ENCODE measurements around the gene SVBP.

SVBP gene

GRCh38 chr1:42797979-42798378 is 19.2 kb downstream of the SVBP start:
- DNase-seq = no peak

GRCh38 chr1:42797414-42797813 is 19.8 kb downstream of the SVBP start:
- no peak for DNase-seq

- DNase-seq = no peak
Observed at GRCh38 chr1:42793824-42794223, 23.4 kb downstream of the SVBP start.

- DNase-seq = no peak
Observed at GRCh38 chr1:42788021-42788420, 29.2 kb downstream of the SVBP start.

- DNase-seq = no peak
Observed at GRCh38 chr1:42786097-42786496, 31.1 kb downstream of the SVBP start.

- no peak for DNase-seq
Observed at GRCh38 chr1:42784946-42785693, 32.1 kb downstream of the SVBP start, which contains the start of gene TMEM269. Gene TMEM269, plus strand, starts transcription at chr1:42784991. Its CDS starts 4,903 bp downstream, at chr1:42789894.

GRCh38 chr1:42784547-42784945 is 32.7 kb downstream of the SVBP start:
- DNase-seq = no peak

- no peak for DNase-seq
Observed at GRCh38 chr1:42783092-42783491, 34.1 kb downstream of the SVBP start.

- no peak for DNase-seq
Observed at GRCh38 chr1:42780176-42780575, 37.0 kb downstream of the SVBP start.

GRCh38 chr1:42779725-42780124 is 37.5 kb downstream of the SVBP start:
- no peak for DNase-seq

- peak; percentile 69 for DNase-seq
Observed at GRCh38 chr1:42777852-42778251, 39.3 kb downstream of the SVBP start.

GRCh38 chr1:42776502-42776901 is 40.7 kb downstream of the SVBP start:
- no peak for DNase-seq

GRCh38 chr1:42774928-42775526 is 42.2 kb downstream of the SVBP start:
- DNase-seq = no peak

- DNase-seq = no peak
Observed at GRCh38 chr1:42773420-42773819, 43.8 kb downstream of the SVBP start.

GRCh38 chr1:42769811-42770210 is 47.4 kb downstream of the SVBP start:
- DNase-seq = no peak

- peak; percentile 34 for DNase-seq
Observed at GRCh38 chr1:42768172-42768571, 49.0 kb downstream of the SVBP start.

- DNase-seq = peak; percentile 43
Observed at GRCh38 chr1:42767510-42768000, 49.6 kb downstream of the SVBP start.

- peak; percentile 99 for DNase-seq
Observed at GRCh38 chr1:42766741-42767509, 50.3 kb downstream of the SVBP start, which contains the start of the genes C1orf50 and P3H1. Gene C1orf50, plus strand, starts transcription at chr1:42767249. Its CDS starts 63 bp downstream, at chr1:42767312. Gene P3H1, minus strand, starts transcription at chr1:42767028. Its CDS starts 57 bp downstream, at chr1:42766971.

GRCh38 chr1:42765832-42766740 is 51.1 kb downstream of the SVBP start:
- DNase-seq = peak; percentile 73

- DNase-seq = no peak
Observed at GRCh38 chr1:42765269-42765668, 51.9 kb downstream of the SVBP start.

GRCh38 chr1:42762269-42762668 is 54.9 kb downstream of the SVBP start:
- no peak for DNase-seq

GRCh38 chr1:42761567-42761966 is 55.6 kb downstream of the SVBP start:
- no peak for DNase-seq

Measured in OCI-M1 (cell line).